SK-N-SH (cell line): ENCODE results near the gene COPE. TPM values are rescaled to one million over a fixed set of nuclear protein-coding genes. Genes with fewer than 3 reads are reported as not detected.
A peak's percentile ranks its signal among the peaks of the same experiment; 100 is the strongest.

ENCODE experiments used
- CTCF ChIA-PET: fragments of 300-600, 350-600 bp; formaldehyde crosslinking; extraction: SDS; loops from one replicate; lab custom pipeline; 2021; lab: Yijun Ruan, JAX
- POLR2A ChIA-PET: fragments of 350-600 bp; sonication (Branson Sonifier 250); formaldehyde crosslinking; extraction: SDS; loops from one replicate; lab custom pipeline; 2020; ENCODE audit warnings: antibody characterized with exemption, inconsistent platforms; lab: Yijun Ruan, JAX
- DNase-seq: peaks from one replicate; pipeline ENCODE4 v3.0.0; 2012
- H2AFZ ChIP-seq: fragments of 200-600 bp; sonication (generic); 2 replicates; pipeline ENCODE4 v1.8.1; 2016; ENCODE audit warnings: antibody characterized with exemption, mild to moderate bottlenecking, low read depth
- H3F3A ChIP-seq: fragments of 200-600 bp; sonication (generic); replicated peaks from 2 replicates; pipeline ENCODE3; 2016; ENCODE audit warnings: antibody characterized with exemption, mild to moderate bottlenecking; ENCODE audit not compliant: insufficient read depth
- H3K27ac ChIP-seq, 2 experiments: fragments of 200-500 bp in 1 of 2; fragments of 200-600 bp in 1 of 2; sonication (Bioruptor generic) in 1 of 2; sonication (generic), shearing (Covaris generic) in 1 of 2; 2 replicates each; pipeline versions ENCODE4 v1.5.1 to v1.6.1; 2014 to 2016; ENCODE audit warnings: low read depth in 2 of 2, inconsistent platforms in 1 of 2, low read length in 1 of 2, mild to moderate bottlenecking in 1 of 2, mixed read lengths in 1 of 2
- H3K27me3 ChIP-seq: fragments of 200-600 bp; sonication (generic), shearing (Covaris generic); 2 replicates; pipeline ENCODE4 v1.6.1; 2016; ENCODE audit warnings: mixed run types; ENCODE audit not compliant: insufficient read depth
- H3K36me3 ChIP-seq, 2 experiments: fragments of 200-500 bp in 1 of 2; fragments of 200-600 bp in 1 of 2; sonication (Bioruptor generic) in 1 of 2; sonication (generic) in 1 of 2; replicated peaks in 1 of 2; 2 replicates each; pipeline versions ENCODE3 to v1.5.1; 2014 to 2016; ENCODE audit warnings: low read length in 1 of 2, mild to moderate bottlenecking in 1 of 2; ENCODE audit not compliant: insufficient read depth in 2 of 2, control insufficient read depth in 1 of 2
- H3K4me1 ChIP-seq, 2 experiments: fragments of 200-500 bp in 1 of 2; fragments of 200-600 bp in 1 of 2; sonication (Bioruptor generic) in 1 of 2; sonication (generic), shearing (Covaris generic) in 1 of 2; 2 replicates each; pipeline versions ENCODE4 v1.5.1 to v1.6.1; 2014 to 2016; ENCODE audit warnings: low read depth in 1 of 2, low read length in 1 of 2, mixed run types in 1 of 2; ENCODE audit not compliant: insufficient read depth in 2 of 2, control insufficient read depth in 1 of 2
- H3K4me2 ChIP-seq: fragments of 200-600 bp; sonication (generic), shearing (Covaris generic); 2 replicates; pipeline ENCODE4 v1.6.1; 2017; ENCODE audit warnings: mixed run types
- H3K4me3 ChIP-seq, 2 experiments: fragments of 200-500 bp in 1 of 2; fragments of 200-600 bp in 1 of 2; sonication (Bioruptor generic) in 1 of 2; sonication (generic), shearing (Covaris generic) in 1 of 2; 2 replicates each; pipeline versions ENCODE4 v1.5.1 to v1.8.1; 2014 to 2016; ENCODE audit warnings: low read depth in 2 of 2, inconsistent platforms in 1 of 2, low read length in 1 of 2, mild to moderate bottlenecking in 1 of 2, mixed read lengths in 1 of 2, moderate library complexity in 1 of 2
- H3K79me2 ChIP-seq: fragments of 200-600 bp; sonication (generic); 2 replicates; pipeline ENCODE4 v1.8.1; 2017; ENCODE audit warnings: mild to moderate bottlenecking; ENCODE audit not compliant: insufficient read depth
- H3K9ac ChIP-seq: fragments of 200-600 bp; sonication (generic); 2 replicates; pipeline ENCODE4 v1.6.1; 2017; ENCODE audit warnings: mixed run types
- H3K9me2 ChIP-seq: fragments of 200-600 bp; sonication (generic); 2 replicates; pipeline ENCODE4 v1.6.1; 2017; ENCODE audit warnings: mixed run types
- H3K9me3 ChIP-seq: fragments of 200-600 bp; sonication (generic); 2 replicates; pipeline ENCODE4 v1.6.1; 2017; ENCODE audit warnings: mixed run types, mild to moderate bottlenecking, moderate library complexity
- H4K20me1 ChIP-seq: fragments of 200-600 bp; sonication (generic); 2 replicates; pipeline ENCODE4 v1.6.1; 2017; ENCODE audit warnings: mild to moderate bottlenecking, mixed run types; ENCODE audit not compliant: insufficient read depth
- CHD2 ChIP-seq: fragments of 150-350 bp; IDR thresholded peaks from 2 replicates; pipeline ENCODE4 v1.6.1; 2018; ENCODE audit warnings: low read length; ENCODE audit not compliant: partially characterized antibody
- EZH2phosphoT487 ChIP-seq: fragments of 200-600 bp; sonication (generic); IDR thresholded peaks from 2 replicates; pipeline ENCODE4 v1.6.1; 2017; ENCODE audit warnings: low read depth, mixed run types, mild to moderate bottlenecking, antibody characterized with exemption, moderate library complexity, borderline replicate concordance
- FOSL2 ChIP-seq: IDR thresholded peaks from 2 replicates; pipeline ENCODE4 v1.4.0; 2012; ENCODE audit warnings: low read depth, mild to moderate bottlenecking, moderate library complexity, borderline replicate concordance
- GABPA ChIP-seq: IDR thresholded peaks from 2 replicates; pipeline ENCODE4 v1.4.0; 2012; ENCODE audit warnings: low read depth, mild to moderate bottlenecking
- GATA2 ChIP-seq: sonication (generic); formaldehyde crosslinking; IDR thresholded peaks from 2 replicates; pipeline ENCODE4 v1.5.0; 2020; ENCODE audit warnings: mild to moderate bottlenecking, missing genetic modification reagents
- IRF3 ChIP-seq: fragments of 150-350 bp; IDR thresholded peaks from 2 replicates; pipeline ENCODE4 v1.6.1; 2016; ENCODE audit warnings: mild to moderate bottlenecking, low read depth, low read length
- JUND ChIP-seq: IDR thresholded peaks from 2 replicates; pipeline ENCODE4 v1.4.0; 2012
- MAX ChIP-seq: IDR thresholded peaks from 2 replicates; pipeline ENCODE4 v1.4.0; 2012; ENCODE audit warnings: low read depth
- MXI1 ChIP-seq: IDR thresholded peaks from 2 replicates; pipeline ENCODE4 v1.6.1; 2012; ENCODE audit warnings: mild to moderate bottlenecking, low read depth, low read length, improper control_type of control experiment
- POLR2AphosphoS5 ChIP-seq: IDR thresholded peaks from 2 replicates; pipeline ENCODE4 v1.6.1; 2012; ENCODE audit warnings: low read depth, low read length
- RAD21 ChIP-seq: IDR thresholded peaks from 2 replicates; pipeline ENCODE4 v1.6.1; 2012; ENCODE audit warnings: mild to moderate bottlenecking, low read length
- SIN3A ChIP-seq: IDR thresholded peaks from 2 replicates; pipeline ENCODE4 v1.6.1; 2012; ENCODE audit warnings: low read depth, mild to moderate bottlenecking, low read length, moderate library complexity, borderline replicate concordance
- SMC3 ChIP-seq: IDR thresholded peaks from 2 replicates; pipeline ENCODE4 v1.6.1; 2012; ENCODE audit warnings: low read depth, low read length, improper control_type of control experiment
- TAF1 ChIP-seq: IDR thresholded peaks from 2 replicates; pipeline ENCODE4 v1.6.1; 2012; ENCODE audit warnings: low read depth, mild to moderate bottlenecking, low read length, moderate library complexity, borderline replicate concordance
- TCF12 ChIP-seq: IDR thresholded peaks from 2 replicates; pipeline ENCODE4 v1.4.0; 2012
- TEAD4 ChIP-seq: IDR thresholded peaks from 2 replicates; pipeline ENCODE4 v1.4.0; 2012; ENCODE audit warnings: mild to moderate bottlenecking, borderline replicate concordance; ENCODE audit not compliant: insufficient read depth
- YY1 ChIP-seq: IDR thresholded peaks from 2 replicates; pipeline ENCODE4 v1.4.0; 2012; ENCODE audit warnings: low read depth, mild to moderate bottlenecking
- WGBS: methylation state at CpG from one replicate; pipeline ENCODE4 v1.1.6; 2017; ENCODE audit warnings: low lambda C conversion rate; 5-methylcytosine and 5-hydroxymethylcytosine counted together
- polyA plus RNA-seq, 3 experiments: library from polyadenylated mRNA; depleted of rRNA; stranded (reverse); fragments of >200 nt; gene quantifications; 2 replicates each; pipeline ENCODE4 v1.2.3, GENCODE V29; 2012
- TF ChIP-seq, protein P1 (sequence below): fragments of 150-350 bp; IDR thresholded peaks from 2 replicates; pipeline ENCODE4 v1.6.1; 2017; ENCODE audit warnings: antibody characterized with exemption, low read length, low read depth, borderline replicate concordance
- TF ChIP-seq, protein P2 (sequence below): IDR thresholded peaks from 2 replicates; pipeline ENCODE4 v1.4.0; 2012; ENCODE audit warnings: low read depth, borderline replicate concordance

COPE gene
- polyA plus RNA-seq, 1 of the 3 experiments (the other 2 are of a cell fraction), result 450 TPM

- peak within 1 kb of the TSS; percentile 44 to 70; a peak in 3 of 4 replicates for H3K27ac ChIP-seq
Measured at GRCh38 chr19:18940769-18941627, 21.8 kb upstream of the COPE start, which contains the start of gene HOMER3. TSS of gene HOMER3 (minus strand) at chr19:18941217. CDS start at chr19:18938982, 2,235 bp downstream.

DNA sequence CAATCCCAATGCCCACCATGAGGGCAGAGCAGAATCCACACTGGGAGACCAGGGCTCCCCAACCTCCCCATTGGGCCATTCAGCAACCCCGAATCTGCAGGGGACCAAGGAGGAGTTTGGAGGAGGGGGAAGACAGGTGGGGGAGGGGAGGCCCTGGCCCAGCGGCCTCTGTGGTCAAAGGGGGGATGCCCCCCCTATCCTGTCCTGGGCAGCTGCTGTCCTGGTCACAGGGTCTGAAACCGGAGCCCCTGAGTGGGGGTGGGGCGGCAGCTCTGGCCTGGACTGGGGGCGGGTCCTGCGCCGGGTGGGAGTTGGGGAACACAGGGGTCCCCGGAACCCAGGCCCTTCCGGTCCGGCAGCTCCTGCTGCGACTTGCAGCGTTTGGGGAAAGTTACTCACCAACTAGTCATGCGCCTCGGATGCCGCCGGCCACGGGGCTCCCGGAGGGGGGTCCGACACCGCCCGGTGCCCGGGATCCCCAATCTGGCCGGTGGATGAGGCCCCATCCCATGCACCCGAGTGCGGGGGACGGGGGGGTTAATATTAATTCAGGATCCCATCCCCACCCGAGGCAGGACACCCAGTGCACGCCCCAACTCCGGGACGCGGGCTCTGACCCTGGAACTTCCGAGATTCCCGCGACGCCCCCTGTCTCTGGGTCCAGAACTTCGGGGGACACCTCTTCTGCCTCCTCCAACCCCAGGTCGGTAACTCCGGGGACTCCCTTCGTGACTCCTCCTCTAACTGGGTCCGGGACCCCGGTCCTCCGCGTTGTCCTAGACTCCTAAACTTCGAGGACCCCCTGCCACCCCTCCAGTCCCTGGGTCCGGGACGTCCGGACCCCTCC, 21.0 kb upstream of the COPE start:
- Histone ChIP-seq H3K9me2 (no peaks in the 10 kb centered on the region), H3K79me2 (peaks cover 42% of the 10 kb centered on the region), H3K9me3 (no peaks in the 10 kb centered on the region), H3K4me3 (peak overlapping the region; percentile 68 to 87), H3K27me3 (no peaks in the 10 kb centered on the region), H3K4me2 (peak overlapping the region; percentile 97), H2AFZ (peak overlapping the region; percentile 68; the same call in 1 of the 2 replicates), H3K27ac (peak overlapping the region; percentile 44 to 70; a peak in 3 of 4 replicates), H3K4me1 (peaks cover 0 to 10% of the 10 kb centered on the region in 2 experiments; a peak in 1 of 4 replicates), H3K9ac (peak overlapping the region; percentile 93), H4K20me1 (0 out of 2 replicates have a peak, but pooled peaks cover 5% of the 10 kb centered on the region), H3K36me3 (peaks cover 3 to 21% of the 10 kb centered on the region in 2 experiments), H3F3A (peaks cover 8% of the 10 kb centered on the region)
- CTCF ChIA-PET, result interaction anchor here (0.6 to 1.7 kb wide), 10 partner anchors 11 to 489 kb away, joined by 3 to 8 read pairs (median 3); partner anchors contain the start of genes COPE and DDX49
- POLR2A ChIA-PET, result interaction anchor here (1.0 kb wide), 1 partner anchor 11 kb away, joined by 3 read pairs; no protein-coding TSS in a partner anchor
- peak; percentile 73 for DNase-seq
- 2% methylated on average over 29 of the region's 47 CpGs for WGBS
- TF ChIP-seq POLR2AphosphoS5, result no peak
- TF ChIP-seq JUND, result no peak; the same call in 1 of the 2 replicates
- TF ChIP-seq IRF3, result no peak
- TF ChIP-seq SMC3, result no peak
- TF ChIP-seq MAX, result no peak
- no peak for TF ChIP-seq TAF1
- no peak; the same call in 1 of the 2 replicates for TF ChIP-seq GABPA
- peak; percentile 43; the same call in 1 of the 2 replicates for TF ChIP-seq SIN3A
- no peak for TF ChIP-seq EZH2phosphoT487
- 0 out of 2 replicates have a peak, but pooled peaks have one; percentile 47 for TF ChIP-seq TEAD4
- peak; percentile 46; the same call in 1 of the 2 replicates for TF ChIP-seq FOSL2
- no peak for TF ChIP-seq YY1
- TF ChIP-seq, protein P1, sequence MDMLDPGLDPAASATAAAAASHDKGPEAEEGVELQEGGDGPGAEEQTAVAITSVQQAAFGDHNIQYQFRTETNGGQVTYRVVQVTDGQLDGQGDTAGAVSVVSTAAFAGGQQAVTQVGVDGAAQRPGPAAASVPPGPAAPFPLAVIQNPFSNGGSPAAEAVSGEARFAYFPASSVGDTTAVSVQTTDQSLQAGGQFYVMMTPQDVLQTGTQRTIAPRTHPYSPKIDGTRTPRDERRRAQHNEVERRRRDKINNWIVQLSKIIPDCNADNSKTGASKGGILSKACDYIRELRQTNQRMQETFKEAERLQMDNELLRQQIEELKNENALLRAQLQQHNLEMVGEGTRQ, result no peak
- no peak for TF ChIP-seq RAD21
- TF ChIP-seq CHD2, result peak; percentile 73
- peak; percentile 15; the same call in 1 of the 2 replicates for TF ChIP-seq TCF12
- TF ChIP-seq GATA2 (CRISPR knock-in tag), result no peak
- no peak for TF ChIP-seq MXI1

More at GRCh38 chr19:18940769-18941627, 21.8 kb upstream of the COPE start, which contains the start of gene HOMER3:
- 4% methylated on average over 42 of the region's 81 CpGs for WGBS
- peak within 1 kb of the TSS; percentile 68; the same call in 1 of the 2 replicates for H2AFZ ChIP-seq
- POLR2A ChIA-PET, result no interaction called here
- peak; percentile 99 for DNase-seq
- no peaks in the 10 kb centered on the region for H3K9me2 ChIP-seq
- no peaks in the 10 kb centered on the region for H3K27me3 ChIP-seq
- peak within 1 kb of the TSS; percentile 97 for H3K4me2 ChIP-seq
- 0 out of 2 replicates have a peak, but pooled peaks cover 5% of the 10 kb centered on the region for H4K20me1 ChIP-seq
- H3F3A ChIP-seq, result peaks cover 3% of the 10 kb centered on the region
- H3K9me3 ChIP-seq, result no peaks in the 10 kb centered on the region
- TF ChIP-seq TAF1 (no peak), CHD2 (peak; percentile 88)
- TF ChIP-seq, protein P2, sequence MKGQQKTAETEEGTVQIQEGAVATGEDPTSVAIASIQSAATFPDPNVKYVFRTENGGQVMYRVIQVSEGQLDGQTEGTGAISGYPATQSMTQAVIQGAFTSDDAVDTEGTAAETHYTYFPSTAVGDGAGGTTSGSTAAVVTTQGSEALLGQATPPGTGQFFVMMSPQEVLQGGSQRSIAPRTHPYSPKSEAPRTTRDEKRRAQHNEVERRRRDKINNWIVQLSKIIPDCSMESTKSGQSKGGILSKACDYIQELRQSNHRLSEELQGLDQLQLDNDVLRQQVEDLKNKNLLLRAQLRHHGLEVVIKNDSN, result no peak
- TF ChIP-seq, all 33 proteins: peak for 1
- CTCF ChIA-PET, result interaction anchor here (0.6 to 1.7 kb wide), 7 partner anchors 8 to 54 kb away, joined by 3 to 8 read pairs (median 3); partner anchors contain the start of genes COPE and DDX49
- Histone ChIP-seq H3K4me1 (peaks cover 0 to 10% of the 10 kb centered on the region in 2 experiments; a peak in 1 of 4 replicates), H3K36me3 (peaks cover 3 to 13% of the 10 kb centered on the region in 2 experiments), H3K4me3 (peak within 1 kb of the TSS; percentile 68 to 87), H3K79me2 (peaks cover 35% of the 10 kb centered on the region), H3K9ac (peak within 1 kb of the TSS; percentile 93)
